ENCODE measurements around the gene ATG101.

ATG101 gene

GRCh38 chr12:52083638-52083996 is 13.8 kb downstream of the ATG101 start:
- no peak; the same call in 1 of the 2 replicates for TF ChIP-seq CTCF (conservative IDR thresholded peaks at IDR 0.05)

GRCh38 chr12:52084491-52085231 is 14.9 kb downstream of the ATG101 start:
- no peak for TF ChIP-seq CTCF (conservative IDR thresholded peaks at IDR 0.05)
- H3K27ac ChIP-seq: peak overlapping the region; percentile 95

More at GRCh38 chr12:52083638-52083996, 13.8 kb downstream of the ATG101 start:
- peak overlapping the region; percentile 95 for H3K27ac ChIP-seq

GRCh38 chr12:52085682-52086180 is 16.0 kb downstream of the ATG101 start:
- peak overlapping the region; percentile 95 for H3K27ac ChIP-seq
- TF ChIP-seq CTCF (conservative IDR thresholded peaks at IDR 0.05): no peak

GRCh38 chr12:52086366-52086765 is 16.6 kb downstream of the ATG101 start:
- H3K27ac ChIP-seq: peak overlapping the region; percentile 95
- no peak for TF ChIP-seq CTCF (conservative IDR thresholded peaks at IDR 0.05)

GRCh38 chr12:52086944-52087835 is 17.4 kb downstream of the ATG101 start:
- H3K27ac ChIP-seq: peak overlapping the region; percentile 95

GRCh38 chr12:52087961-52088820 is 18.4 kb downstream of the ATG101 start:
- no peak for TF ChIP-seq CTCF (conservative IDR thresholded peaks at IDR 0.05)
- peak overlapping the region; percentile 95 for H3K27ac ChIP-seq

More at GRCh38 chr12:52086944-52087835, 17.4 kb downstream of the ATG101 start:
- TF ChIP-seq CTCF (conservative IDR thresholded peaks at IDR 0.05): no peak
